HG03025 (cell line): Measurements from ENCODE around the gene NR6A1.

Experiments
- ATAC-seq: cut with Tn5 transposase; IDR thresholded peaks from one replicate; pipeline ENCODE4 v1.9.1; 2021; ENCODE audit warnings: mild to moderate bottlenecking, moderate library complexity; ENCODE audit not compliant: unreplicated experiment, low FRiP score

NR6A1 gene

DNA sequence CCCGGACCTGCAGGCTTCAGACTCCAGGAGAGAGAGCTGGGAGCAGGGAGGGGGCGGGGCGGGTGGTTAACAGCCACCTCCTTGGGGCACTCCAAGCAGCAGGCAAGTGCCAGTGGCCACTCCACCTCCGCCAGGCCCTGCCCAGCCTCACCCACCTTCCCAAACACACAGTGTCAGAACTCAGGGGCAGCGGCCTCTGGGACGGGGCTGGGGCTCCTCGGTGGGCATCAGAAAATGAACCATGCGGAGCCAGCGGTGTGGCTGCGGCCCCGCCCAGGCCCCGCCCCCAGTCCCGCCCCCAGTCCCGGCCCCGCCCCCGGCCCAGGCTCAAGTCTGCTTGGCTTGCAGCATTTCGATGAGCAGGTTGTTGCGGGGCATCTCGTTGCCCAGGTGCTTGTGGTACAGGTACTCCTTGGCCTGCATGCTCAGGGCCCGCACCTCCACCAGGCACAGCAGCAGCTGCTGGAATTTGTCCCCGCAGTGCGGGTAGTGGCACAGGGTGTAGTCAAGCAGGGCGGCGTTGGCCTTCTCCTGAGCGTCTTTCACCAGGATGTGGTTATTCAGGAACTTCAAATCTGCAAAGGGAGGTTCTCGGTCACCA, 288.6 kb downstream of the NR6A1 start:
- ATAC-seq, result no peak

- ATAC-seq, result no peak
Measured at GRCh38 chr9:124481115-124481514, 290.0 kb downstream of the NR6A1 start.

- ATAC-seq, result no peak
Measured at GRCh38 chr9:124480621-124480981, 290.5 kb downstream of the NR6A1 start.

GRCh38 chr9:124479947-124480620, 291.0 kb downstream of the NR6A1 start:
- ATAC-seq, result no peak

GRCh38 chr9:124479371-124479770, 291.7 kb downstream of the NR6A1 start:
- no peak for ATAC-seq

- no peak for ATAC-seq
Measured at GRCh38 chr9:124478354-124478753, 292.8 kb downstream of the NR6A1 start.

DNA sequence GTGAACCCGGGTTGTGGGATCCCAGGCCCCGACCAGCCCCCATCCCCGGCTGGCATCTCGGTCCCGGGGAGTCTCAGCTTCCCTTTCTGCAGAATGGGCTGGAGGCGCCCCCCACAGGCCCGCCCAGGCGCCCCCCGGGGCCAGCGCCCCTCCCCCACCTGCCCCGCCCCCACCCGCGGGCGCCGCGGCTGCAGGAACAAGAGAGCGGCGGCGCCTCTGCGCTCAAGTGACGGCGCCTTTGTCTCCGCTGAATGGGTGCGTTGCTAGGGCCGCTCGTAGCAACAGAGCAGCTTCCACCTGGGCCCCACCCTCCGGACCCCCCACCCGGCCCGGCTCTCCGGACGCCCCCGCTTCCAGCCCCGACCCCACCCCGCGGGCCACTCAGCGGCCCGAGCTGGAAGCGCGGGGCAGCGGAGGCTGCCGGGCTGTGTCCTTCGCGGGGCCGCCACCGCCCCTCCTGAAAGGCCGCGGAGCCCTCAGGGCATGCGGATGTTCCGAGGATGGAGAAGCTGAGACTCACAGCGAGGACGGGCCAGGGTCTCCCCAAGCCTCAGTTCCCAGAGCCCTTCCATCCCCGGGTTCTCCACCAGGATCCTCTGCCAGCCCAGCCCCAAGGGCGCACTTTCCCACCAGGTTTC, 293.3 kb downstream of the NR6A1 start:
- no peak for ATAC-seq

GRCh38 chr9:124477211-124477647, 293.9 kb downstream of the NR6A1 start:
- no peak for ATAC-seq

DNA sequence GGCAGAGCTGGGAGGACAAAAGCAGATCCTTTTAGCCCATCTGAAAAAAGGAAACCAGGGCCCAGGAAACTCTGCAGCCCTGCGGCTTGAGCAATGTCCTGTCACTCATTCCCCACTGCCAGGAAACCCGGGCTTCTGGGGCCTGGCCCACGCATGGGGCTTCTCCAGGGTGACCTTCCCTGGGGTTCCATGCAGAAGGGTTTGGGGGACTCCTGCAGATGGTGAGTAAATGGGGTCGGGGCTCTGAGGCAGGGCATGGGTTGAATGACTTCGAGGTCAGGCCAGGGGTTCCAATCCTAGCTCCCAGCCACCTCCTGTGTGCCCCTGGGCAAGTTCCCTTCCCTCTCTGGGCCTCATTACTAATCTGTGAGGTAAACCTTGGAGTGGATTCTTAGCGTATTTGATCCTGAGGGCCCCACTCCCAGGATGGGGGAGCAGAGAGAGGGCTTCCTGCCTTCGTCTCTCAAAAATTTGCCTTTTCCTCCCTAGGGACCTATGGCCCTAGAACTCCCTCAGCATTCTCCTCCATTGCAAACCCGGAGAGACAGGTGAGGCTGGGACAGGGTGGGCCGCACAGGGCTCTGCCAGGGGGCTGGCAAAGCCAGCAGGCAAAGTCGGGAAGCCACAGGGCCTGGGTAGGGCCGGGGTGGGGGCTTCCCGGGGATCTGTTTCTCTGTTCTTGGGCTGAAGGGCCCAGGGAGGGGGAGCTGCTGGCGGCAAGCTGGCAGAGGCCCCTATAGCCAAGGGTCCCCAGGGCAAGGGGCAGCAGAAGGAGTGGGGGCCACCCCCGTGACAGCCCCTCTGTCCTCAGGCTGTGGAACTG, 295.0 kb downstream of the NR6A1 start:
- no peak for ATAC-seq

- ATAC-seq, result no peak
Measured at GRCh38 chr9:124475158-124475867, 295.8 kb downstream of the NR6A1 start.

DNA sequence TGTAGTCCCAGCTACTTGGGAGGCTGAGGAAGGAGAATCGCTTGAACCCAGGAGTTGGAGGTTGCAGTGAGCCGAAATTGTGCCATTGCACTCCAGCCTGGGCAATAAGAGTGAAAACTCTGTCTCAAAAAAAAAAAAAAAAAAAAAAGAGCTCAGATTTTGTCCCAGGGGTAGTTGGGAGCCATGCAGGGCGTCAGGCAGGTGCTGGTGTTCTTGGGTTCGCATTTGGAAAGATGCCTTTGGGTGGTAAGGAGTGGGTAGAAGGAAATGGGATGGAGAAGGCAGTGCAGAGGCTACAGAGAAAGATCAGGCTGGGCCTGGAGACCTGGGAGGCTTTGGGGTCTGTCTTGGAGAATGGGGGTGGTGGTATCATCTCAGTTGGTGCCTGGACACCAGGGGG, 297.0 kb downstream of the NR6A1 start:
- ATAC-seq, result no peak

- no peak for ATAC-seq
Measured at GRCh38 chr9:124473310-124473709, 297.8 kb downstream of the NR6A1 start.

GRCh38 chr9:124472770-124473169, 298.3 kb downstream of the NR6A1 start:
- no peak for ATAC-seq

DNA sequence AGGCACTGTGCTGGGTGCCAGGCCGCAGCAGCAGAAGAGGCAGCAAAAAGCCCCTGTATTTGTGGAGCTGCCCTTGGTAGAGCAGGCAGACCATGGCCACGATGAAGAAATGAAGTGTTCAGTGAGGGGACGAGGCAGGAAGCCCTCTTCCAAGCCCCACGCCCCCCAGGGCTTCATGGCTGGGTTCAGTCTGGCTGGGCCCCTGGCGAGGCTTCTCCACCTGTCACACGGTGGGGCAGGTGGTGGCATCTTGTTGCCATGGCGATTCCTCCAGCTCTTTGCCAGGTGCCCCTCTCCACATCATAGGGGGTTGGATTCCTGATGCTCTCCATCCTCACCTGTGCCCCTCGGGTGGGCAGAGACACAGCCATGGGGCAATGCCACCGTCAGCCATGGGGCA, 299.4 kb downstream of the NR6A1 start:
- no peak for ATAC-seq

DNA sequence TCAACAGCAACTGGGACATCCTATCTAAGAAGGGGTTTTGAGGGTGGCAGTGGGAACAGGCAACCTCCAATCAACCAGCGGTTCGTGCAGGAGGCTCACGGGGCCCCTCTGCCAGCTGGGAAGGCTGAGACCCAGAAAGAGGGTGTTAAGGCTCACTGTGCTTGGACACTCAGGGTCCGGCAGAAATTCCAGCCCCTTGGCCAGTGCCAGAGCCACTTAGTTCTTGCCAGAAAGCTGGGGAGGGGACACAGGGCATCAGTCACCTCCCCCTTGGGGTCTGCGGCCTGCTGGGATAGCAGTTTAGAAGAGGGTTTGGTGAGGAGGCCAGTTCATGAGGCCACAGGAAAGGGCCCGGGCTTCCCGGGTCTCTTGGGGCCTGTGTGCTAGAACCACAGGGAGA, 300.4 kb downstream of the NR6A1 start:
- no peak for ATAC-seq

- no peak for ATAC-seq
Measured at GRCh38 chr9:124470306-124470705, 300.8 kb downstream of the NR6A1 start.

- no peak for ATAC-seq
Measured at GRCh38 chr9:124469011-124469832, 301.9 kb downstream of the NR6A1 start.

GRCh38 chr9:124468061-124468740, 302.9 kb downstream of the NR6A1 start:
- no peak for ATAC-seq

- ATAC-seq, result no peak
Measured at GRCh38 chr9:124467410-124468060, 303.6 kb downstream of the NR6A1 start.
